ENCODE measurements around the gene MAU2. TPM values are rescaled to one million over a fixed set of nuclear protein-coding genes. Genes with fewer than 3 reads are reported as not detected.

Gene MAU2
- total RNA-seq (2014; rRNA removed; shearing (Covaris generic)) = 18.0 and 24.3 TPM in 2 replicates

GRCh38 chr19:19320361-19321140 is at the start of gene MAU2, which contains the start of gene SUGP1:
Gene MAU2, plus strand, starts transcription at chr19:19320829. Its CDS starts 31 bp downstream, at chr19:19320860.
Gene SUGP1, minus strand, starts transcription at chr19:19320509. Its CDS starts 13 bp downstream, at chr19:19320496.
- DNase-seq = peak; percentile 89 to 94
- peaks cover 24% of the 10 kb centered on the region for H3K36me3 ChIP-seq
- peak within 1 kb of the TSS; percentile 99 for H3K4me3 ChIP-seq
- no peaks in the 10 kb centered on the region for H3K27me3 ChIP-seq
- no peaks in the 10 kb centered on the region for H3K9me3 ChIP-seq (replicated peaks)
- peak within 1 kb of the TSS; percentile 94 for H3K27ac ChIP-seq
- H3K4me1 ChIP-seq = peaks cover 2% of the 10 kb centered on the region; the same call in 1 of the 2 replicates

GRCh38 chr19:19271828-19272599 is 48.6 kb upstream of the MAU2 start:
- Histone ChIP-seq H3K36me3 (peaks cover 12% of the 10 kb centered on the region), H3K4me3 (no peak overlapping the region), H3K9me3 (replicated peaks) (no peaks in the 10 kb centered on the region), H3K4me1 (no peaks in the 10 kb centered on the region), H3K27me3 (no peaks in the 10 kb centered on the region), H3K27ac (no peak overlapping the region)
- DNase-seq = no peak

- no peak overlapping the region for H3K27ac ChIP-seq
These were observed 46.5 kb upstream of the MAU2 start for GRCh38 chr19:19274146-19274545.

GRCh38 chr19:19274716-19275565 is 45.7 kb upstream of the MAU2 start:
- no peaks in the 10 kb centered on the region for H3K9me3 ChIP-seq (replicated peaks)
- peaks cover 12% of the 10 kb centered on the region for H3K36me3 ChIP-seq
- H3K27ac ChIP-seq = no peak overlapping the region
- no peaks in the 10 kb centered on the region for H3K27me3 ChIP-seq
- no peak overlapping the region for H3K4me3 ChIP-seq
- DNase-seq = no peak
- no peaks in the 10 kb centered on the region for H3K4me1 ChIP-seq

More at GRCh38 chr19:19274146-19274545, 46.5 kb upstream of the MAU2 start:
- no peaks in the 10 kb centered on the region for H3K9me3 ChIP-seq (replicated peaks)
- DNase-seq = peak; percentile 18 to 49
- H3K4me3 ChIP-seq = no peak overlapping the region
- no peaks in the 10 kb centered on the region for H3K4me1 ChIP-seq
- H3K27me3 ChIP-seq = no peaks in the 10 kb centered on the region
- peaks cover 12% of the 10 kb centered on the region for H3K36me3 ChIP-seq

GRCh38 chr19:19276386-19276785 is 44.2 kb upstream of the MAU2 start:
- H3K9me3 ChIP-seq (replicated peaks) = no peaks in the 10 kb centered on the region
- DNase-seq = no peak
- H3K4me3 ChIP-seq = no peak overlapping the region
- no peaks in the 10 kb centered on the region for H3K4me1 ChIP-seq
- H3K27ac ChIP-seq = no peak overlapping the region
- peaks cover 17% of the 10 kb centered on the region for H3K36me3 ChIP-seq
- no peaks in the 10 kb centered on the region for H3K27me3 ChIP-seq

- peaks cover 21% of the 10 kb centered on the region for H3K36me3 ChIP-seq
- H3K4me3 ChIP-seq = no peak overlapping the region
- H3K27me3 ChIP-seq = no peaks in the 10 kb centered on the region
- no peaks in the 10 kb centered on the region for H3K9me3 ChIP-seq (replicated peaks)
- H3K27ac ChIP-seq = no peak overlapping the region
- no peaks in the 10 kb centered on the region for H3K4me1 ChIP-seq
- DNase-seq = no peak
These were observed 43.8 kb upstream of the MAU2 start for GRCh38 chr19:19276851-19277250.

GRCh38 chr19:19278315-19278714 is 42.3 kb upstream of the MAU2 start:
- no peak overlapping the region for H3K27ac ChIP-seq
- no peaks in the 10 kb centered on the region for H3K4me1 ChIP-seq
- no peak overlapping the region for H3K4me3 ChIP-seq
- peaks cover 21% of the 10 kb centered on the region for H3K36me3 ChIP-seq
- H3K27me3 ChIP-seq = no peaks in the 10 kb centered on the region
- no peaks in the 10 kb centered on the region for H3K9me3 ChIP-seq (replicated peaks)
- no peak for DNase-seq

- no peaks in the 10 kb centered on the region for H3K4me1 ChIP-seq
- peaks cover 25% of the 10 kb centered on the region for H3K36me3 ChIP-seq
- no peaks in the 10 kb centered on the region for H3K27me3 ChIP-seq
- no peak for DNase-seq
- no peak overlapping the region for H3K4me3 ChIP-seq
- H3K27ac ChIP-seq = no peak overlapping the region
- H3K9me3 ChIP-seq (replicated peaks) = no peaks in the 10 kb centered on the region
These were observed 41.5 kb upstream of the MAU2 start for GRCh38 chr19:19279062-19279612.

- no peak overlapping the region for H3K27ac ChIP-seq
- H3K36me3 ChIP-seq = peaks cover 25% of the 10 kb centered on the region
These were observed 40.8 kb upstream of the MAU2 start for GRCh38 chr19:19279853-19280252.

GRCh38 chr19:19280561-19280960 is 40.1 kb upstream of the MAU2 start:
- DNase-seq = no peak
- Histone ChIP-seq H3K4me1 (no peaks in the 10 kb centered on the region), H3K27ac (no peak overlapping the region), H3K36me3 (peaks cover 25% of the 10 kb centered on the region), H3K4me3 (no peak overlapping the region), H3K27me3 (no peaks in the 10 kb centered on the region), H3K9me3 (replicated peaks) (no peaks in the 10 kb centered on the region)

More at GRCh38 chr19:19279853-19280252, 40.8 kb upstream of the MAU2 start:
- Histone ChIP-seq H3K4me1 (no peaks in the 10 kb centered on the region), H3K27me3 (no peaks in the 10 kb centered on the region), H3K9me3 (replicated peaks) (no peaks in the 10 kb centered on the region), H3K4me3 (no peak overlapping the region)
- DNase-seq = no peak

GRCh38 chr19:19285686-19286085 is 34.9 kb upstream of the MAU2 start:
- Histone ChIP-seq H3K4me3 (no peak overlapping the region), H3K9me3 (replicated peaks) (no peaks in the 10 kb centered on the region), H3K4me1 (no peaks in the 10 kb centered on the region), H3K27me3 (no peaks in the 10 kb centered on the region), H3K36me3 (peaks cover 42% of the 10 kb centered on the region), H3K27ac (no peak overlapping the region)
- no peak for DNase-seq

GRCh38 chr19:19292607-19293006 is 28.0 kb upstream of the MAU2 start:
- Histone ChIP-seq H3K27me3 (no peaks in the 10 kb centered on the region), H3K9me3 (replicated peaks) (no peaks in the 10 kb centered on the region), H3K4me1 (no peaks in the 10 kb centered on the region), H3K27ac (no peak overlapping the region), H3K36me3 (peaks cover 54% of the 10 kb centered on the region), H3K4me3 (no peak overlapping the region)
- DNase-seq = no peak

- H3K9me3 ChIP-seq (replicated peaks) = no peaks in the 10 kb centered on the region
- H3K27me3 ChIP-seq = no peaks in the 10 kb centered on the region
- H3K27ac ChIP-seq = no peak overlapping the region
- no peak for DNase-seq
- no peak overlapping the region for H3K4me3 ChIP-seq
- H3K36me3 ChIP-seq = peaks cover 39% of the 10 kb centered on the region
- no peaks in the 10 kb centered on the region for H3K4me1 ChIP-seq
These were observed 25.7 kb upstream of the MAU2 start for GRCh38 chr19:19294914-19295313.

GRCh38 chr19:19296953-19297689 is 23.5 kb upstream of the MAU2 start:
- H3K9me3 ChIP-seq (replicated peaks) = no peaks in the 10 kb centered on the region
- no peak overlapping the region for H3K27ac ChIP-seq
- DNase-seq = no peak
- H3K4me3 ChIP-seq = no peak overlapping the region
- H3K4me1 ChIP-seq = no peaks in the 10 kb centered on the region
- H3K27me3 ChIP-seq = no peaks in the 10 kb centered on the region
- H3K36me3 ChIP-seq = peaks cover 34% of the 10 kb centered on the region

All from SJCRH30 (cell line).